ENCODE data around the gene ISLR2. TPM values are rescaled to one million over a fixed set of nuclear protein-coding genes. Genes with fewer than 3 reads are reported as not detected.

The ISLR2 gene
- total RNA-seq, 1 experiment from 2014 or later: 0.05 TPM

- ATAC-seq: no peak
- ChIA-PET RAD21 (ENCODE audit: low non-redundant PET in 1 of 2, low total read pairs in 2 of 2, uncharacterized antibody in 2 of 2, unreplicated experiment in 2 of 2) (no interaction called here), CTCF (no interaction called here), POLR2A (interaction anchor here (0.6 kb wide), 1 partner anchor 1944 kb away, joined by 4 read pairs; no protein-coding TSS in a partner anchor)
- Histone ChIP-seq H3K4me1 (ENCODE audit: control insufficient read depth in 1 of 2, insufficient read depth in 2 of 2, low read length in 2 of 2) (peaks cover 0 to 4% of the 10 kb centered on the region in 2 experiments; a peak in 3 of 4 replicates), H3K36me3 (ENCODE audit: control insufficient read depth in 1 of 2, insufficient read depth in 2 of 2, low read length in 2 of 2) (no peaks in the 10 kb centered on the region), H3K27me3 (ENCODE audit: insufficient read depth, low read length) (peaks cover 4% of the 10 kb centered on the region; the same call in 1 of the 2 replicates), H3K4me2 (ENCODE audit: low read length) (no peak within 1 kb of the TSS), H3K79me2 (ENCODE audit: insufficient read depth, low read length) (no peaks in the 10 kb centered on the region), H3K9me2 (ENCODE audit: insufficient read depth) (no peaks in the 10 kb centered on the region), H3K9ac (ENCODE audit: low read length) (no peak within 1 kb of the TSS), H4K20me1 (ENCODE audit: insufficient read depth) (no peaks in the 10 kb centered on the region), H3K4me3 (replicated peaks in 1 of 2; ENCODE audit: low read depth in 1 of 2, low read length in 2 of 2) (no peak within 1 kb of the TSS), H2AFZ (ENCODE audit: low read depth, low read length, poor library complexity, severe bottlenecking) (no peak within 1 kb of the TSS), H3K9me3 (ENCODE audit: control insufficient read depth in 1 of 2, insufficient read depth in 1 of 2, low read depth in 1 of 2, low read length in 2 of 2) (no peaks in the 10 kb centered on the region), H3K27ac (ENCODE audit: low read depth, low read length) (no peak within 1 kb of the TSS)
- intact Hi-C loops (cut with micrococcal nuclease): no loop called here
- TF ChIP-seq EGR1 (IDR thresholded peaks at IDR 0.05; ENCODE audit: low read depth) (no peak), ZFX (IDR thresholded peaks at IDR 0.05) (no peak), CTCF (IDR thresholded peaks at IDR 0.05 in 2 of 3, conservative IDR thresholded peaks at IDR 0.05 in 1 of 3; ENCODE audit: borderline replicate concordance in 1 of 3, insufficient read depth in 1 of 3, low read depth in 2 of 3, low read length in 2 of 3) (no peak), ZBTB33 (IDR thresholded peaks at IDR 0.05; ENCODE audit: extremely low read depth, insufficient replicate concordance, low read length) (no peak), POLR2AphosphoS5 (IDR thresholded peaks at IDR 0.05; ENCODE audit: low read depth, low read length) (no peak), REST (IDR thresholded peaks at IDR 0.05; ENCODE audit: low read depth) (no peak)
- DNase-seq (ENCODE audit: low read depth, low spot score): no peak
- BruUV-seq (replicated peaks): no TSS peak
Observed at GRCh38 chr15:74173380-74174218, 43.2 kb downstream of the ISLR2 start, which contains the start of gene ISLR. Gene ISLR (plus strand): TSS chr15:74173710. CDS start chr15:74174859, 1,149 bp downstream.
